Measurements from ENCODE around the gene PEMT.

Gene PEMT

DNA sequence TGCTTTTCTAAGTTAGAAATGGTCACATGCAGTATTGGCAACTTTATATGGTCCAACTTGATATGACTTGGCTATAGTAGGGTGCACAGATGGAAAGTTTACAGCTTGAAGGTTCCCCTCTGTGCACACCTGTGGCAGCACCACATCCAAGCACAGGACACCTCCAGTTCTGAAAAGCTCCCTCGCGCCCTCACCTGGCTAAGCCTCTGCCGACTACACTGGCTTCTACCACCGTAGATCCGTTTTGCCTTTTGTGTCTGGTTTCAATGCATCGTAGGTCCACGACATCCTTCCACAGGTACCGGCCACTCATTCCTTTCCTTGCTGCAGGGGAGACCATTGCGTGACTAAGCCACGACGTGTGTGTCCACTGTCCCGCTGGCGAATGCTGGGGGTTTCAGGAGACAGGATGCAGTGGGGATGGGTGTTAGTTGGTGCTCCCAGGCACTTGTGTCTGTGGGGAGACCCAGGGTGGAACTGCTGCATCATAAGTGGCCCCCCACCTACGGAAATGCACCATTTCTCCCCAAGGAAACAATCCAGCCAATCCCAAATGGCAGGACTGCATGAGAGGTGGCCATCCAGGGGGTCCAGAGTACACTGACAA is 90.4 kb downstream of the PEMT start:
- TF ChIP-seq, protein P1, sequence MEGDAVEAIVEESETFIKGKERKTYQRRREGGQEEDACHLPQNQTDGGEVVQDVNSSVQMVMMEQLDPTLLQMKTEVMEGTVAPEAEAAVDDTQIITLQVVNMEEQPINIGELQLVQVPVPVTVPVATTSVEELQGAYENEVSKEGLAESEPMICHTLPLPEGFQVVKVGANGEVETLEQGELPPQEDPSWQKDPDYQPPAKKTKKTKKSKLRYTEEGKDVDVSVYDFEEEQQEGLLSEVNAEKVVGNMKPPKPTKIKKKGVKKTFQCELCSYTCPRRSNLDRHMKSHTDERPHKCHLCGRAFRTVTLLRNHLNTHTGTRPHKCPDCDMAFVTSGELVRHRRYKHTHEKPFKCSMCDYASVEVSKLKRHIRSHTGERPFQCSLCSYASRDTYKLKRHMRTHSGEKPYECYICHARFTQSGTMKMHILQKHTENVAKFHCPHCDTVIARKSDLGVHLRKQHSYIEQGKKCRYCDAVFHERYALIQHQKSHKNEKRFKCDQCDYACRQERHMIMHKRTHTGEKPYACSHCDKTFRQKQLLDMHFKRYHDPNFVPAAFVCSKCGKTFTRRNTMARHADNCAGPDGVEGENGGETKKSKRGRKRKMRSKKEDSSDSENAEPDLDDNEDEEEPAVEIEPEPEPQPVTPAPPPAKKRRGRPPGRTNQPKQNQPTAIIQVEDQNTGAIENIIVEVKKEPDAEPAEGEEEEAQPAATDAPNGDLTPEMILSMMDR (IDR thresholded peaks at IDR 0.05; ENCODE audit: control insufficient read depth, extremely low read depth, insufficient read depth) = no peak
- no peak for DNase-seq (ENCODE audit: low read depth)

DNA sequence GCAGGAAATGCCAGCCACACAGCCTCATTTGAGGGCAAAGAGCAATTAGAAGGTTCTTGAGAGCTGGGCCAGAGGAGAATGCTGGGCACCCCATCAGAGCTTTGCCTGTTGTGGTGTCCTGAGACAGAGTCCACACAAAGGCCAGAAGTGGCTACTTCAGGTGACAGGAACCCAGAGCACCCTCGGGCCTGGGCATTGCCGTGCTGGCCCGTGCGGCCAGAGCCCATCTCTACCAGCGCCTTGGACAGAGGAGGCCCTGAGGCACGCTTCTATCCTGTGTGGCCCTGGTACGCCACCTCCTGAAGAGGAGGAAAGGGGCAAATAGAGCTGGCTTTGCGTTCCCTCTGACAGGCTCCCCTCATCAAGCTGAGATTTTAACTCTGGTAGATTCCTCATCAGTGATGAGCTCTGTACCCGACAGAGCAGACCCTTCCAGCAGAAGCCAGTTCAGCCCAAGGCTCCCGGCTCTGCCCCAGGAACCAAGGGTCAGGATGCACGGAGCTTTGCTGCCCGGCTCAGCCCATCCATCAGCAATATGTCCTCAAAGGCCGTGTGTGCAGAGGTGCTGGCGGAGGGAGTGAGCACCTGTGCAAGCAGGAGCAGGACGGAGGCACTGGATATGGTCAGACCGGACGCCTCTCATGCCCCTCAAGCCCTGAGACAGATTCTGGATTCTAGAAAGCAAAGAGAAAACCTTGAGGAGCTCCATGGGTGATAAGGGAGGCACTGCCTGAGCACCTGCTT is 91.9 kb downstream of the PEMT start:
- no peak for DNase-seq (ENCODE audit: low read depth)
- no peak overlapping the region for H3K4me3 ChIP-seq (ENCODE audit: low read depth, low read length)
- TF ChIP-seq, protein P1 (IDR thresholded peaks at IDR 0.05; ENCODE audit: control insufficient read depth, extremely low read depth, insufficient read depth) = no peak

More for the DNA sequence above, 90.4 kb downstream of the PEMT start:
- no peak overlapping the region for H3K4me3 ChIP-seq (ENCODE audit: low read depth, low read length)

DNA sequence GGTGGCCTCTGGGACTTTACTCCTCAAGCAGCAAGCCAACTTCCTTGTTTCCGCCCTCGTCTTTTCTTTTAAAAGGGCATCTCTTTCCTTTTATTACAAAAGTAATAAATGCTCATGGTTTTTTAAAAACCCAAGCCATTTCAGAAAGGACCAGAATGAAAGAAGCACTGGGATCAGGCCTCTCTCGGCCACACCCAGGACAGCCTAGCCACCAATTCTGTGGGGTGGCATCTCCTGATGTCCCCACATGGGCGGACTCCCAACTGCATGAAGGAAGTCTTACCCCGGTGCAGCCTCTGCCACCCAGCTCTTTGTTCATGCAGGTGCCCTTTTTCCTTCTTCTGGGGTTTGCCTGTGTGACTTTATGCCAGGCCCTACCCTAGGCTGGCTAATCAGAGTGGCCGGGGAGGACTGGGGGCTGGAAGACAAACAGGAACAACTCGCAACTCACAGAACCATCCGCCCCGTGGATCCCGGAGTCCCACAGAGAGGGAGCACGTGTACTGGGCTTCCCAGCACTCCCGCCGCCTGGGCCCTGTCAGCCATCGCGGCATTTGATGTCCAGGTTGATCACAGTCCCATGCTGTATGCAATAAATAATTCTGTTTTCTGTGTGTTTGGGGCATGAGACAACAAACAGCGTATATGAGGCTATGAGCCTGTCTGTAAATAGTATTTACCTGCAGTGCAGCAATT is 92.8 kb downstream of the PEMT start:
- DNase-seq (ENCODE audit: low read depth) = no peak
- H3K4me3 ChIP-seq (ENCODE audit: low read depth, low read length) = no peak overlapping the region
- TF ChIP-seq, protein P1 (IDR thresholded peaks at IDR 0.05; ENCODE audit: control insufficient read depth, extremely low read depth, insufficient read depth) = no peak

DNA sequence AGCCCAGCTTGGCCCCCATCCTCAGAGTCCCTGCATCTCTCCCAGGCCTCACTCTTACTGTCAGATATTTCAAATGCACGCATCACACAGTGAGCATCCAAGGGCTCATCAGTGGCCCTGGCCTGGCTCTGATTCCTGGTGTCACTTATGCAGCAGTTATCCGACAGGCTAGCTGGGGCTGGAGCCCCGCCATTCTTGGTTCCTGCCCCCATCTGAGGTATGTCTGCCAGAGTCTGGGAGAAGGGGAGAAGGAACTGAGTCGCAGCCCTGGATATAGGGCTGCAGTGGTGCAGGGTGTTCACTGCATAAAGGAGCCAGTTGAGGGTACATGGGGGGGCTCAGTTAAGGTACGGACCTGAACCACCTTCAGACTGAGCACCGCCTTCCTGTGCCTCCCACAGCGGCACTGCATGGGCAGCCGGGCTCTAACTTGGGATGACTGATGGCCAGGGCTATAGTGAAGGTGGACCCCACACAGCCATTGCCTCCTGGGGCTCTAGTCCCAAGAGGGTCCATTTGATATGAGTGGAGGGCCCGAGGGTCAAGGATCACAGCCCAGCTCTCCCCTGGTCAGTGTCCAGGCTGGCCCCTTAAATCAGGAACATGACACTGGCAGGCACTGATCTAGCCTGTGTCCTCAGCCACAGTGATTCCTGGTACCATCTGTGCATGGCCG is 93.5 kb downstream of the PEMT start:
- no peak overlapping the region for H3K4me3 ChIP-seq (ENCODE audit: low read depth, low read length)
- TF ChIP-seq, protein P1 (IDR thresholded peaks at IDR 0.05; ENCODE audit: control insufficient read depth, extremely low read depth, insufficient read depth) = no peak
- DNase-seq (ENCODE audit: low read depth) = no peak

DNA sequence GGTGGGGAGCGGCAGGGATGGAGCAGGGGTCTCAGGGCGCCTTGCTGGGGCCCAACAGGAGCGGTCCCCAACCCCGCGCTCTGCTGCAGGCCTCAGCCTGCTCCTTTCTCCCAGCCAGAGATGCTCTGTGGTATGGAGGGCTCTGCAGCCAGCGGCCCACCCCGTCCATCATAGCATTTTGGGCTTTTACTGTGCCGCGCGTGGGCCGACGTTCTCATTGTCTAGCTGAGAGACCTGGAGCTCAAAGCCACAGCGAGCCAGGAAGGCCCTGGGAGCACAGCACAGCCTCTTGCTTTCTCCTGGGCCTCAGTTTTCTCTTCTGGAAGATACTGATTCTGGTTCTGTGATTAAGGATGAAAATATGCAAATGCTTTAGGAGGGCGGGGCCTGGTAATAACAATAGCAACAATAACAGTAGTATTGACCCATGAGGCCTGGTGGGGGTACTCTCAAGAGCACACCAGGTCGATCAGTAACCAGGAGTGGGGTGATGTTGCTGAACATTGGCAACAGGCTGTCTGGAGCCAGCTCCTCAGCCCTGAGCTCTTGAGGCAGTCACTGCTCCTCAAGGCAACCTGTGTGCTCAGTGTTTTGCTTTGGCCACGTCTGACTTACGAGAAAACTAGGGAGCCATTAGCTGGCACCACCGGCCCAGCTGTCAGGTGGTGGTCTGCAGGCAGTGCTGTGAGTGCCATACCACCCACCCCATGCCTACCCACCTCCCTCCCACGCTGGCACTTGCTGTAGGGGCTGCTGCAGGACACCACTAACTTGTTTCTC is 94.3 kb downstream of the PEMT start:
- TF ChIP-seq, protein P1 (IDR thresholded peaks at IDR 0.05; ENCODE audit: control insufficient read depth, extremely low read depth, insufficient read depth) = no peak
- H3K4me3 ChIP-seq (ENCODE audit: low read depth, low read length) = peak overlapping the region; percentile 24; the same call in 1 of the 2 replicates
- no peak for DNase-seq (ENCODE audit: low read depth)
